NOMO-1 treated with DMSO at 0.1 percent for 48 hours (cell line): ENCODE measurements around the gene SLC38A8.

Source experiments
- DNase-seq: peaks from one replicate; lab custom pipeline; 2025; ENCODE audit not compliant: unreplicated experiment; lab: John Stamatoyannopoulos, UW

SLC38A8 gene

GRCh38 chr16:84068783-84069462, 26.3 kb upstream of the SLC38A8 start:
- no peak for DNase-seq

- no peak for DNase-seq
Observed at GRCh38 chr16:84068041-84068440, 25.4 kb upstream of the SLC38A8 start.

GRCh38 chr16:84067640-84068039, 25.0 kb upstream of the SLC38A8 start:
- no peak for DNase-seq

- DNase-seq, result peak; percentile 36
Observed at GRCh38 chr16:84065536-84066132, 23.0 kb upstream of the SLC38A8 start.

GRCh38 chr16:84063980-84064379, 21.4 kb upstream of the SLC38A8 start:
- DNase-seq, result no peak

- peak; percentile 21 for DNase-seq
Observed at GRCh38 chr16:84062734-84063640, 20.4 kb upstream of the SLC38A8 start.

- DNase-seq, result no peak
Observed at GRCh38 chr16:84061236-84061819, 18.7 kb upstream of the SLC38A8 start.

GRCh38 chr16:84059946-84060901, 17.6 kb upstream of the SLC38A8 start:
- no peak for DNase-seq

- no peak for DNase-seq
Observed at GRCh38 chr16:84059111-84059510, 16.5 kb upstream of the SLC38A8 start.

GRCh38 chr16:84058664-84059063, 16.1 kb upstream of the SLC38A8 start:
- no peak for DNase-seq

GRCh38 chr16:84058211-84058610, 15.6 kb upstream of the SLC38A8 start:
- DNase-seq, result no peak

GRCh38 chr16:84056933-84057332, 14.3 kb upstream of the SLC38A8 start:
- no peak for DNase-seq

- no peak for DNase-seq
Observed at GRCh38 chr16:84055801-84056634, 13.4 kb upstream of the SLC38A8 start.

GRCh38 chr16:84055366-84055765, 12.8 kb upstream of the SLC38A8 start:
- DNase-seq, result no peak

GRCh38 chr16:84054916-84055315, 12.3 kb upstream of the SLC38A8 start:
- DNase-seq, result no peak

GRCh38 chr16:84054271-84054670, 11.7 kb upstream of the SLC38A8 start:
- no peak for DNase-seq

GRCh38 chr16:84053237-84053636, 10.6 kb upstream of the SLC38A8 start:
- no peak for DNase-seq

- no peak for DNase-seq
Observed at GRCh38 chr16:84052071-84052622, 9.6 kb upstream of the SLC38A8 start.

- no peak for DNase-seq
Observed at GRCh38 chr16:84050316-84050715, 7.7 kb upstream of the SLC38A8 start.
